HG03469 (cell line): ENCODE results near the gene IQGAP2.

Experiments used
- ATAC-seq: cut with Tn5 transposase; IDR thresholded peaks from one replicate; pipeline ENCODE4 v1.9.1; 2021; ENCODE audit warnings: mild to moderate bottlenecking, moderate library complexity, moderate number of reproducible peaks; ENCODE audit not compliant: unreplicated experiment

The IQGAP2 gene

GRCh38 chr5:76696251-76696650 is 293.2 kb downstream of the IQGAP2 start:
- ATAC-seq: no peak

GRCh38 chr5:76697670-76698069 is 294.6 kb downstream of the IQGAP2 start:
- no peak for ATAC-seq

- no peak for ATAC-seq
Observed at GRCh38 chr5:76700571-76700970, 297.5 kb downstream of the IQGAP2 start.

- no peak for ATAC-seq
Observed at GRCh38 chr5:76701298-76701697, 298.2 kb downstream of the IQGAP2 start.

GRCh38 chr5:76703707-76704106 is 300.6 kb downstream of the IQGAP2 start:
- ATAC-seq: no peak

- no peak for ATAC-seq
Observed at GRCh38 chr5:76704131-76704663, 301.1 kb downstream of the IQGAP2 start.

- no peak for ATAC-seq
Observed at GRCh38 chr5:76705574-76705973, 302.5 kb downstream of the IQGAP2 start.

GRCh38 chr5:76709762-76710161 is 306.7 kb downstream of the IQGAP2 start:
- ATAC-seq: no peak

GRCh38 chr5:76710991-76711390 is 307.9 kb downstream of the IQGAP2 start:
- ATAC-seq: peak; percentile 49

- no peak for ATAC-seq
Observed at GRCh38 chr5:76714751-76715485, 311.8 kb downstream of the IQGAP2 start.

- no peak for ATAC-seq
Observed at GRCh38 chr5:76715486-76715735, 312.3 kb downstream of the IQGAP2 start.

- ATAC-seq: no peak
Observed at GRCh38 chr5:76715736-76716455, 312.8 kb downstream of the IQGAP2 start, which contains the start of gene F2R. Gene F2R (plus strand): TSS chr5:76716126. CDS start chr5:76716308, 182 bp downstream.

- no peak for ATAC-seq
Observed at GRCh38 chr5:76716456-76717157, 313.5 kb downstream of the IQGAP2 start.

GRCh38 chr5:76717222-76718083 is 314.4 kb downstream of the IQGAP2 start:
- no peak for ATAC-seq

- ATAC-seq: no peak
Observed at GRCh38 chr5:76718381-76718832, 315.3 kb downstream of the IQGAP2 start.

GRCh38 chr5:76718880-76719279 is 315.8 kb downstream of the IQGAP2 start:
- ATAC-seq: no peak

GRCh38 chr5:76720988-76721569 is 318.0 kb downstream of the IQGAP2 start:
- peak; percentile 90 for ATAC-seq

GRCh38 chr5:76723266-76723665 is 320.2 kb downstream of the IQGAP2 start:
- no peak for ATAC-seq

GRCh38 chr5:76723906-76724305 is 320.8 kb downstream of the IQGAP2 start:
- no peak for ATAC-seq

- no peak for ATAC-seq
Observed at GRCh38 chr5:76724871-76725270, 321.8 kb downstream of the IQGAP2 start.
